GM23338 (cell line): ENCODE data around the gene PSMD2. TPM values are rescaled to one million over a fixed set of nuclear protein-coding genes. Genes with fewer than 3 reads are reported as not detected.

Experiments used
- ATAC-seq: fragments of 200-7000 bp; cut with Tn5 transposase; 3 replicates; pipeline ENCODE4 v1.9.1; 2020
- DNase-seq: peaks from one replicate; pipeline ENCODE4 v3.0.0-alpha.2; 2015; ENCODE audit warnings: low spot score
- H2AFZ ChIP-seq: fragments of 200-600 bp; sonication (generic); 2 replicates; pipeline ENCODE4 v1.8.0; 2016; ENCODE audit warnings: antibody characterized with exemption, mild to moderate bottlenecking, moderate library complexity
- H3F3A ChIP-seq: fragments of 200-600 bp; sonication (generic); replicated peaks from 2 replicates; pipeline ENCODE4 v1.8.0; 2017; ENCODE audit warnings: antibody characterized with exemption, mixed run types, low read depth
- H3K27ac ChIP-seq: fragments of 200-600 bp; sonication (generic); 2 replicates; pipeline ENCODE4 v1.6.1; 2016; ENCODE audit warnings: low read depth
- H3K27me3 ChIP-seq: fragments of 200-600 bp; sonication (generic); 2 replicates; pipeline ENCODE4 v1.8.0; 2016; ENCODE audit warnings: mild to moderate bottlenecking, mixed run types, moderate library complexity; ENCODE audit not compliant: insufficient read depth
- H3K36me3 ChIP-seq: fragments of 200-600 bp; sonication (generic); 2 replicates; pipeline ENCODE4 v1.8.0; 2016; ENCODE audit warnings: mild to moderate bottlenecking; ENCODE audit not compliant: insufficient read depth
- H3K4me1 ChIP-seq: fragments of 200-600 bp; sonication (generic); 2 replicates; pipeline ENCODE4 v1.8.0; 2016; ENCODE audit warnings: mild to moderate bottlenecking, moderate library complexity; ENCODE audit not compliant: insufficient read depth
- H3K4me2 ChIP-seq: fragments of 200-600 bp; sonication (generic); 2 replicates; pipeline ENCODE4 v1.7.1; 2017; ENCODE audit warnings: mixed run types
- H3K4me3 ChIP-seq: fragments of 200-600 bp; sonication (generic); 2 replicates; pipeline ENCODE4 v1.6.1; 2016; ENCODE audit warnings: mixed run types
- H3K79me2 ChIP-seq: fragments of 200-600 bp; sonication (generic); replicated peaks from 2 replicates; pipeline ENCODE4 v1.8.0; 2017; ENCODE audit warnings: mild to moderate bottlenecking; ENCODE audit not compliant: insufficient read depth
- H3K9me2 ChIP-seq: fragments of 200-600 bp; sonication (generic); 2 replicates; pipeline ENCODE4 v1.8.0; 2017; ENCODE audit not compliant: insufficient read depth
- H4K20me1 ChIP-seq: fragments of 200-600 bp; sonication (generic); replicated peaks from 2 replicates; pipeline ENCODE4 v1.8.0; 2017; ENCODE audit warnings: mild to moderate bottlenecking; ENCODE audit not compliant: insufficient read depth
- H3K27ac Mint-ChIP-seq: 2 replicates; pipeline ENCODE4 v1.8.0; 2020; ENCODE audit warnings: inconsistent platforms, mild to moderate bottlenecking, moderate library complexity, mixed read lengths
- H3K27me3 Mint-ChIP-seq: 3 replicates; pipeline ENCODE4 v1.8.0; 2022; ENCODE audit warnings: low read depth, mild to moderate bottlenecking, moderate library complexity, mixed read lengths, inconsistent platforms; ENCODE audit not compliant: insufficient read depth, poor library complexity
- H3K36me3 Mint-ChIP-seq: 3 replicates; pipeline ENCODE4 v1.8.0; 2021; ENCODE audit warnings: low read depth, mild to moderate bottlenecking, inconsistent platforms, moderate library complexity, mixed read lengths
- H3K4me1 Mint-ChIP-seq: 3 replicates; pipeline ENCODE4 v1.8.0; 2020; ENCODE audit warnings: mild to moderate bottlenecking, inconsistent platforms, mixed read lengths
- H3K4me3 Mint-ChIP-seq: 3 replicates; pipeline ENCODE4 v1.8.0; 2021; ENCODE audit warnings: moderate library complexity, mild to moderate bottlenecking, inconsistent platforms, mixed read lengths
- H3K9me3 Mint-ChIP-seq: 3 replicates; pipeline ENCODE4 v1.8.0; 2020; ENCODE audit warnings: moderate library complexity, mild to moderate bottlenecking, inconsistent platforms, mixed read lengths
- CREB1 ChIP-seq: fragments of 250-450 bp; sonication (Bioruptor Pico); IDR thresholded peaks from 2 replicates; pipeline ENCODE4 v1.5.0; 2020; ENCODE audit warnings: low read depth, mild to moderate bottlenecking, moderate library complexity
- EZH2phosphoT487 ChIP-seq: fragments of 200-600 bp; sonication (generic); IDR thresholded peaks from one replicate; pipeline ENCODE4 v1.8.1; 2018; ENCODE audit warnings: antibody characterized with exemption; ENCODE audit not compliant: unreplicated experiment
- JUNB ChIP-seq: IDR thresholded peaks from one replicate; pipeline ENCODE4 v1.6.1; 2016; ENCODE audit warnings: antibody characterized with exemption; ENCODE audit not compliant: unreplicated experiment
- NANOG ChIP-seq: IDR thresholded peaks from 2 replicates; pipeline ENCODE4 v1.6.1; 2016; ENCODE audit warnings: antibody characterized with exemption, borderline replicate concordance
- POLR2AphosphoS5 ChIP-seq: IDR thresholded peaks from 2 replicates; pipeline ENCODE4 v1.6.1; 2016; ENCODE audit warnings: antibody characterized with exemption, low read depth
- STAT1 ChIP-seq: IDR thresholded peaks from one replicate; pipeline ENCODE4 v1.6.1; 2016; ENCODE audit warnings: antibody characterized with exemption; ENCODE audit not compliant: unreplicated experiment
- ZNF331 ChIP-seq: fragments of 250-450 bp; sonication (Bioruptor Pico); IDR thresholded peaks from 2 replicates; pipeline ENCODE4 v1.5.0; 2020; ENCODE audit warnings: low read depth, mild to moderate bottlenecking, moderate library complexity
- polyA plus RNA-seq: library from polyadenylated mRNA; unstranded; fragments of >200 nt; fragmentation: Nextera tagmentation; extraction: Ambion mirVana; gene quantifications from 2 replicates; pipeline ENCODE4 v1.2.1, GENCODE V29; 2016
- total RNA-seq: library from RNA; depleted of rRNA; stranded (reverse); fragments of >200 nt; shearing (Covaris generic); gene quantifications from 2 replicates; pipeline ENCODE4 v1.2.3, GENCODE V29; 2014
- TF ChIP-seq, protein P1 (sequence below): IDR thresholded peaks from one replicate; pipeline ENCODE4 v1.6.1; 2018; ENCODE audit warnings: antibody characterized with exemption; ENCODE audit not compliant: unreplicated experiment
- TF ChIP-seq, protein P2 (sequence below), 2 experiments: fragments of 200-600 bp in 1 of 2; sonication (generic) in 1 of 2; conservative IDR thresholded peaks; 2 replicates each; pipeline versions ENCODE4 v1.5.1 to v1.6.1; 2016 to 2017; ENCODE audit warnings: antibody characterized with exemption in 2 of 2, low read depth in 2 of 2, mild to moderate bottlenecking in 2 of 2, moderate library complexity in 1 of 2
- TF ChIP-seq, protein P3 (sequence below): fragments of 250-450 bp; sonication (Bioruptor Pico); IDR thresholded peaks from 2 replicates; pipeline ENCODE4 v1.5.0; 2020; ENCODE audit warnings: mild to moderate bottlenecking, moderate library complexity

The PSMD2 gene
- total and polyA plus RNA-seq, 2 experiments from 2014 or later = 117 to 507 TPM

DNA sequence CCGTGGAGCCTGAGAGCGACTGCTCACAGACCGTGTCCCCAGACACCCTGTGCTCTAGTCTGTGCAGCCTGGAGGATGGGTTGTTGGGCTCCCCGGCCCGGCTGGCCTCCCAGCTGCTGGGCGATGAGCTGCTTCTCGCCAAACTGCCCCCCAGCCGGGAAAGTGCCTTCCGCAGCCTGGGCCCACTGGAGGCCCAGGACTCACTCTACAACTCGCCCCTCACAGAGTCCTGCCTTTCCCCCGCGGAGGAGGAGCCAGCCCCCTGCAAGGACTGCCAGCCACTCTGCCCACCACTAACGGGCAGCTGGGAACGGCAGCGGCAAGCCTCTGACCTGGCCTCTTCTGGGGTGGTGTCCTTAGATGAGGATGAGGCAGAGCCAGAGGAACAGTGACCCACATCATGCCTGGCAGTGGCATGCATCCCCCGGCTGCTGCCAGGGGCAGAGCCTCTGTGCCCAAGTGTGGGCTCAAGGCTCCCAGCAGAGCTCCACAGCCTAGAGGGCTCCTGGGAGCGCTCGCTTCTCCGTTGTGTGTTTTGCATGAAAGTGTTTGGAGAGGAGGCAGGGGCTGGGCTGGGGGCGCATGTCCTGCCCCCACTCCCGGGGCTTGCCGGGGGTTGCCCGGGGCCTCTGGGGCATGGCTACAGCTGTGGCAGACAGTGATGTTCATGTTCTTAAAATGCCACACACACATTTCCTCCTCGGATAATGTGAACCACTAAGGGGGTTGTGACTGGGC is 45.7 kb downstream of the PSMD2 start (continued):
- TF ChIP-seq POLR2AphosphoS5 (no peak), STAT1 (no peak), JUNB (no peak)
- TF ChIP-seq, protein P1, sequence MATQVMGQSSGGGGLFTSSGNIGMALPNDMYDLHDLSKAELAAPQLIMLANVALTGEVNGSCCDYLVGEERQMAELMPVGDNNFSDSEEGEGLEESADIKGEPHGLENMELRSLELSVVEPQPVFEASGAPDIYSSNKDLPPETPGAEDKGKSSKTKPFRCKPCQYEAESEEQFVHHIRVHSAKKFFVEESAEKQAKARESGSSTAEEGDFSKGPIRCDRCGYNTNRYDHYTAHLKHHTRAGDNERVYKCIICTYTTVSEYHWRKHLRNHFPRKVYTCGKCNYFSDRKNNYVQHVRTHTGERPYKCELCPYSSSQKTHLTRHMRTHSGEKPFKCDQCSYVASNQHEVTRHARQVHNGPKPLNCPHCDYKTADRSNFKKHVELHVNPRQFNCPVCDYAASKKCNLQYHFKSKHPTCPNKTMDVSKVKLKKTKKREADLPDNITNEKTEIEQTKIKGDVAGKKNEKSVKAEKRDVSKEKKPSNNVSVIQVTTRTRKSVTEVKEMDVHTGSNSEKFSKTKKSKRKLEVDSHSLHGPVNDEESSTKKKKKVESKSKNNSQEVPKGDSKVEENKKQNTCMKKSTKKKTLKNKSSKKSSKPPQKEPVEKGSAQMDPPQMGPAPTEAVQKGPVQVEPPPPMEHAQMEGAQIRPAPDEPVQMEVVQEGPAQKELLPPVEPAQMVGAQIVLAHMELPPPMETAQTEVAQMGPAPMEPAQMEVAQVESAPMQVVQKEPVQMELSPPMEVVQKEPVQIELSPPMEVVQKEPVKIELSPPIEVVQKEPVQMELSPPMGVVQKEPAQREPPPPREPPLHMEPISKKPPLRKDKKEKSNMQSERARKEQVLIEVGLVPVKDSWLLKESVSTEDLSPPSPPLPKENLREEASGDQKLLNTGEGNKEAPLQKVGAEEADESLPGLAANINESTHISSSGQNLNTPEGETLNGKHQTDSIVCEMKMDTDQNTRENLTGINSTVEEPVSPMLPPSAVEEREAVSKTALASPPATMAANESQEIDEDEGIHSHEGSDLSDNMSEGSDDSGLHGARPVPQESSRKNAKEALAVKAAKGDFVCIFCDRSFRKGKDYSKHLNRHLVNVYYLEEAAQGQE = no peak

DNA sequence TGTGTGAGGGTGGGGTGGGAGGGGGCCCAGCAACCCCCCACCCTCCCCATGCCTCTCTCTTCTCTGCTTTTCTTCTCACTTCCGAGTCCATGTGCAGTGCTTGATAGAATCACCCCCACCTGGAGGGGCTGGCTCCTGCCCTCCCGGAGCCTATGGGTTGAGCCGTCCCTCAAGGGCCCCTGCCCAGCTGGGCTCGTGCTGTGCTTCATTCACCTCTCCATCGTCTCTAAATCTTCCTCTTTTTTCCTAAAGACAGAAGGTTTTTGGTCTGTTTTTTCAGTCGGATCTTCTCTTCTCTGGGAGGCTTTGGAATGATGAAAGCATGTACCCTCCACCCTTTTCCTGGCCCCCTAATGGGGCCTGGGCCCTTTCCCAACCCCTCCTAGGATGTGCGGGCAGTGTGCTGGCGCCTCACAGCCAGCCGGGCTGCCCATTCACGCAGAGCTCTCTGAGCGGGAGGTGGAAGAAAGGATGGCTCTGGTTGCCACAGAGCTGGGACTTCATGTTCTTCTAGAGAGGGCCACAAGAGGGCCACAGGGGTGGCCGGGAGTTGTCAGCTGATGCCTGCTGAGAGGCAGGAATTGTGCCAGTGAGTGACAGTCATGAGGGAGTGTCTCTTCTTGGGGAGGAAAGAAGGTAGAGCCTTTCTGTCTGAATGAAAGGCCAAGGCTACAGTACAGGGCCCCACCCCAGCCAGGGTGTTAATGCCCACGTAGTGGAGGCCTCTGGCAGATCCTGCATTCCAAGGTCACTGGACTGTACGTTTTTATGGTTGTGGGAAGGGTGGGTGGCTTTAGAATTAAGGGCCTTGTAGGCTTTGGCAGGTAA is 46.5 kb downstream of the PSMD2 start:
- Histone ChIP-seq H3F3A (no peaks in the 10 kb centered on the region), H3K36me3 (no peaks in the 10 kb centered on the region), H4K20me1 (peaks cover 7% of the 10 kb centered on the region; the same call in 1 of the 2 replicates), H3K79me2 (peaks cover 3% of the 10 kb centered on the region; the same call in 1 of the 2 replicates), H3K27me3 (no peaks in the 10 kb centered on the region), H3K4me3 (no peak overlapping the region), H3K4me2 (0 out of 2 replicates have a peak overlapping the region, but pooled peaks have one; percentile 18), H3K27ac (no peak overlapping the region), H3K4me1 (0 out of 2 replicates have a peak, but pooled peaks cover 4% of the 10 kb centered on the region), H2AFZ (no peak overlapping the region), H3K9me2 (no peaks in the 10 kb centered on the region)
- Mint-ChIP-seq H3K4me3 (peak overlapping the region; percentile 53; the same call in 2 of the 3 replicates), H3K27ac (peak overlapping the region; percentile 90), H3K36me3 (peaks cover 18% of the 10 kb centered on the region), H3K4me1 (peaks cover 20% of the 10 kb centered on the region), H3K27me3 (peaks cover 14% of the 10 kb centered on the region), H3K9me3 (no peaks in the 10 kb centered on the region)
- TF ChIP-seq, protein P2, sequence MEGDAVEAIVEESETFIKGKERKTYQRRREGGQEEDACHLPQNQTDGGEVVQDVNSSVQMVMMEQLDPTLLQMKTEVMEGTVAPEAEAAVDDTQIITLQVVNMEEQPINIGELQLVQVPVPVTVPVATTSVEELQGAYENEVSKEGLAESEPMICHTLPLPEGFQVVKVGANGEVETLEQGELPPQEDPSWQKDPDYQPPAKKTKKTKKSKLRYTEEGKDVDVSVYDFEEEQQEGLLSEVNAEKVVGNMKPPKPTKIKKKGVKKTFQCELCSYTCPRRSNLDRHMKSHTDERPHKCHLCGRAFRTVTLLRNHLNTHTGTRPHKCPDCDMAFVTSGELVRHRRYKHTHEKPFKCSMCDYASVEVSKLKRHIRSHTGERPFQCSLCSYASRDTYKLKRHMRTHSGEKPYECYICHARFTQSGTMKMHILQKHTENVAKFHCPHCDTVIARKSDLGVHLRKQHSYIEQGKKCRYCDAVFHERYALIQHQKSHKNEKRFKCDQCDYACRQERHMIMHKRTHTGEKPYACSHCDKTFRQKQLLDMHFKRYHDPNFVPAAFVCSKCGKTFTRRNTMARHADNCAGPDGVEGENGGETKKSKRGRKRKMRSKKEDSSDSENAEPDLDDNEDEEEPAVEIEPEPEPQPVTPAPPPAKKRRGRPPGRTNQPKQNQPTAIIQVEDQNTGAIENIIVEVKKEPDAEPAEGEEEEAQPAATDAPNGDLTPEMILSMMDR (conservative IDR thresholded peaks at IDR 0.05; ENCODE audit: low read depth in 2 of 2) = peak; percentile 60 to 67
- TF ChIP-seq NANOG (no peak), JUNB (no peak), STAT1 (no peak), EZH2phosphoT487 (no peak), CREB1 (CRISPR knock-in tag) (no peak), POLR2AphosphoS5 (0 out of 2 replicates have a peak, but pooled peaks have one; percentile 19), ZNF331 (no peak)
- TF ChIP-seq, protein P3, sequence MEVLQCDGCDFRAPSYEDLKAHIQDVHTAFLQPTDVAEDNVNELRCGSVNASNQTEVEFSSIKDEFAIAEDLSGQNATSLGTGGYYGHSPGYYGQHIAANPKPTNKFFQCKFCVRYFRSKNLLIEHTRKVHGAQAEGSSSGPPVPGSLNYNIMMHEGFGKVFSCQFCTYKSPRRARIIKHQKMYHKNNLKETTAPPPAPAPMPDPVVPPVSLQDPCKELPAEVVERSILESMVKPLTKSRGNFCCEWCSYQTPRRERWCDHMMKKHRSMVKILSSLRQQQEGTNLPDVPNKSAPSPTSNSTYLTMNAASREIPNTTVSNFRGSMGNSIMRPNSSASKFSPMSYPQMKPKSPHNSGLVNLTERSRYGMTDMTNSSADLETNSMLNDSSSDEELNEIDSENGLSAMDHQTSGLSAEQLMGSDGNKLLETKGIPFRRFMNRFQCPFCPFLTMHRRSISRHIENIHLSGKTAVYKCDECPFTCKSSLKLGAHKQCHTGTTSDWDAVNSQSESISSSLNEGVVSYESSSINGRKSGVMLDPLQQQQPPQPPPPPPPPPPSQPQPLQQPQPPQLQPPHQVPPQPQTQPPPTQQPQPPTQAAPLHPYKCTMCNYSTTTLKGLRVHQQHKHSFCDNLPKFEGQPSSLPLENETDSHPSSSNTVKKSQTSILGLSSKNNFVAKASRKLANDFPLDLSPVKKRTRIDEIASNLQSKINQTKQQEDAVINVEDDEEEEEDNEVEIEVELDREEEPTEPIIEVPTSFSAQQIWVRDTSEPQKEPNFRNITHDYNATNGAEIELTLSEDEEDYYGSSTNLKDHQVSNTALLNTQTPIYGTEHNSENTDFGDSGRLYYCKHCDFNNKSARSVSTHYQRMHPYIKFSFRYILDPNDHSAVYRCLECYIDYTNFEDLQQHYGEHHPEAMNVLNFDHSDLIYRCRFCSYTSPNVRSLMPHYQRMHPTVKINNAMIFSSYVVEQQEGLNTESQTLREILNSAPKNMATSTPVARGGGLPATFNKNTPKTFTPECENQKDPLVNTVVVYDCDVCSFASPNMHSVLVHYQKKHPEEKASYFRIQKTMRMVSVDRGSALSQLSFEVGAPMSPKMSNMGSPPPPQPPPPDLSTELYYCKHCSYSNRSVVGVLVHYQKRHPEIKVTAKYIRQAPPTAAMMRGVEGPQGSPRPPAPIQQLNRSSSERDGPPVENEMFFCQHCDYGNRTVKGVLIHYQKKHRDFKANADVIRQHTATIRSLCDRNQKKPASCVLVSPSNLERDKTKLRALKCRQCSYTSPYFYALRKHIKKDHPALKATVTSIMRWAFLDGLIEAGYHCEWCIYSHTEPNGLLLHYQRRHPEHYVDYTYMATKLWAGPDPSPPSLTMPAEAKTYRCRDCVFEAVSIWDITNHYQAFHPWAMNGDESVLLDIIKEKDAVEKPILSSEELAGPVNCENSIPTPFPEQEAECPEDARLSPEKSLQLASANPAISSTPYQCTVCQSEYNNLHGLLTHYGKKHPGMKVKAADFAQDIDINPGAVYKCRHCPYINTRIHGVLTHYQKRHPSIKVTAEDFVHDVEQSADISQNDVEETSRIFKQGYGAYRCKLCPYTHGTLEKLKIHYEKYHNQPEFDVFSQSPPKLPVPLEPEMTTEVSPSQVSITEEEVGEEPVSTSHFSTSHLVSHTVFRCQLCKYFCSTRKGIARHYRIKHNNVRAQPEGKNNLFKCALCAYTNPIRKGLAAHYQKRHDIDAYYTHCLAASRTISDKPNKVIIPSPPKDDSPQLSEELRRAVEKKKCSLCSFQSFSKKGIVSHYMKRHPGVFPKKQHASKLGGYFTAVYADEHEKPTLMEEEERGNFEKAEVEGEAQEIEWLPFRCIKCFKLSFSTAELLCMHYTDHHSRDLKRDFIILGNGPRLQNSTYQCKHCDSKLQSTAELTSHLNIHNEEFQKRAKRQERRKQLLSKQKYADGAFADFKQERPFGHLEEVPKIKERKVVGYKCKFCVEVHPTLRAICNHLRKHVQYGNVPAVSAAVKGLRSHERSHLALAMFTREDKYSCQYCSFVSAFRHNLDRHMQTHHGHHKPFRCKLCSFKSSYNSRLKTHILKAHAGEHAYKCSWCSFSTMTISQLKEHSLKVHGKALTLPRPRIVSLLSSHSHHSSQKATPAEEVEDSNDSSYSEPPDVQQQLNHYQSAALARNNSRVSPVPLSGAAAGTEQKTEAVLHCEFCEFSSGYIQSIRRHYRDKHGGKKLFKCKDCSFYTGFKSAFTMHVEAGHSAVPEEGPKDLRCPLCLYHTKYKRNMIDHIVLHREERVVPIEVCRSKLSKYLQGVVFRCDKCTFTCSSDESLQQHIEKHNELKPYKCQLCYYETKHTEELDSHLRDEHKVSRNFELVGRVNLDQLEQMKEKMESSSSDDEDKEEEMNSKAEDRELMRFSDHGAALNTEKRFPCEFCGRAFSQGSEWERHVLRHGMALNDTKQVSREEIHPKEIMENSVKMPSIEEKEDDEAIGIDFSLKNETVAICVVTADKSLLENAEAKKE (CRISPR knock-in tag) = no peak
- DNase-seq (peak; percentile 94), ATAC-seq (peak; percentile 92)
